Measurements from ENCODE around the gene SLU7. TPM values are rescaled to one million over a fixed set of nuclear protein-coding genes. Genes with fewer than 3 reads are reported as not detected.
A peak's percentile ranks its signal among the peaks of the same experiment; 100 is the strongest.
"Not testable (repeated sequence)": the region's sequence is repeated elsewhere in the genome, so short reads cannot be mapped to it uniquely, and the experiment has no call there.

The SLU7 gene
- total RNA-seq, 2 donors from 2014 or later, result 31.5 to 48.8 TPM

DNA sequence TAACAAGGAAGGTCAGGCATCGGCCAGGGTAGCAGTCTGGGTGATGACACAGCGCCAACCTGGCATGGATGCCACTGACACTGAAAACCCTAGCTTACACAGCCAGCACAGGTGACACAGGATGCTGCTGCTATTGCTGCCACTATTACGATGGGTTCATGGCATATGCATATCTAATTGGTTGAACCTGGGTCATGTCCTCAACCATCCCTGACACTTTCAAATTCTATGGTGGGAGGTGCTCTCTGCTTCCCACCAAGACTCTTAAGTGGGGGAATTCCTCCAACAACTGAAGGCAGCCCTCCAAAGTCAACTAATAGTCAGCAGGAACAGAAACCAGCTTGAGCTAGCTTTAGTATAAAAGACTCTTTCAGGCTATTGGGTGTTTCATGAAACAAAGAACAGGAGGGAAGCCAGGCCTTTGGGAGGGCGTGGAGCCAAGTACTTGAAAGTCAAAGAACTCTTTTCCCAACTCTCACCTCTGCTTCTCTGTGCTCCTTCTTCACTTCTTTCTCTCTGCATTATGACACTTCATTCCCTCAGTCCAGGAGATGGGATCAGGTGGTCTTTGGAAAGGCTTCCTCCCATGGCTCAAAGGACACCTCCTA is 24.0 kb upstream of the SLU7 start:
- Histone ChIP-seq H3K4me3 (no peak overlapping the region), H3K27me3 (no peaks in the 10 kb centered on the region), H3K4me1 (no peaks in the 10 kb centered on the region), H3K27ac (no peak overlapping the region), H3K9me3 (no peaks in the 10 kb centered on the region), H3K36me3 (no peaks in the 10 kb centered on the region), H3K9ac (ENCODE audit: low read depth in 2 of 2, low read length in 2 of 2) (no peak overlapping the region)
- no peak for DNase-seq
- TF ChIP-seq, protein P1, sequence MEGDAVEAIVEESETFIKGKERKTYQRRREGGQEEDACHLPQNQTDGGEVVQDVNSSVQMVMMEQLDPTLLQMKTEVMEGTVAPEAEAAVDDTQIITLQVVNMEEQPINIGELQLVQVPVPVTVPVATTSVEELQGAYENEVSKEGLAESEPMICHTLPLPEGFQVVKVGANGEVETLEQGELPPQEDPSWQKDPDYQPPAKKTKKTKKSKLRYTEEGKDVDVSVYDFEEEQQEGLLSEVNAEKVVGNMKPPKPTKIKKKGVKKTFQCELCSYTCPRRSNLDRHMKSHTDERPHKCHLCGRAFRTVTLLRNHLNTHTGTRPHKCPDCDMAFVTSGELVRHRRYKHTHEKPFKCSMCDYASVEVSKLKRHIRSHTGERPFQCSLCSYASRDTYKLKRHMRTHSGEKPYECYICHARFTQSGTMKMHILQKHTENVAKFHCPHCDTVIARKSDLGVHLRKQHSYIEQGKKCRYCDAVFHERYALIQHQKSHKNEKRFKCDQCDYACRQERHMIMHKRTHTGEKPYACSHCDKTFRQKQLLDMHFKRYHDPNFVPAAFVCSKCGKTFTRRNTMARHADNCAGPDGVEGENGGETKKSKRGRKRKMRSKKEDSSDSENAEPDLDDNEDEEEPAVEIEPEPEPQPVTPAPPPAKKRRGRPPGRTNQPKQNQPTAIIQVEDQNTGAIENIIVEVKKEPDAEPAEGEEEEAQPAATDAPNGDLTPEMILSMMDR (IDR thresholded peaks at IDR 0.05), result no peak
- intact Hi-C loops (cut with DNase I), result no loop called here

DNA sequence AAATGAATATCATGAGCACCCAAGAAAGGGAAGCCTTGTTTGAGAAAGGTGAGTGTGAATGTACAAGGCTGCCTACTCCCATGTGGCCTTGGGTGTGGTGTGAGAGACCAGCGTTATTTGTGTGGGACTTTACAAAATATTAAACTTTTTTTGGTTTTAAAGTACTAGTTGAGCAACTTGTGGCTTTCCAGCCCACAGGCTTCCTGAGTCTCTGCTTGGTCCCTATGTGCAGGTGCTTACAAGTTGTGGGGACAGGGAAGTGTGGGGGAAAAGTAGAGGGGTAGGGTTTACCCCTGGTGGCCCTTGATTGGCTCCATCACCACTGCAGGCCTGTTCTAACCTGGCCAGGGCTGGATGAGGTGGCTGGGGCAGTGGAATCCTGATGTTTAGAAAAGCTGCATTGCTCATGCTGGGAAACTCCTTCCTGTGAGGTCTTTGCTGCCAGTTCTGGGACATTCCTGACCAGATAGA is 22.5 kb upstream of the SLU7 start:
- H3K27ac ChIP-seq, result no peak overlapping the region
- H3K9ac ChIP-seq (ENCODE audit: low read depth in 2 of 2, low read length in 2 of 2), result no peak overlapping the region
- H3K27me3 ChIP-seq, result no peaks in the 10 kb centered on the region
- no peak overlapping the region for H3K4me3 ChIP-seq
- no peak for DNase-seq
- H3K4me1 ChIP-seq, result no peaks in the 10 kb centered on the region
- TF ChIP-seq, protein P1 (IDR thresholded peaks at IDR 0.05), result no peak
- no peaks in the 10 kb centered on the region for H3K36me3 ChIP-seq
- intact Hi-C loops (cut with DNase I), result no loop called here
- no peaks in the 10 kb centered on the region for H3K9me3 ChIP-seq

DNA sequence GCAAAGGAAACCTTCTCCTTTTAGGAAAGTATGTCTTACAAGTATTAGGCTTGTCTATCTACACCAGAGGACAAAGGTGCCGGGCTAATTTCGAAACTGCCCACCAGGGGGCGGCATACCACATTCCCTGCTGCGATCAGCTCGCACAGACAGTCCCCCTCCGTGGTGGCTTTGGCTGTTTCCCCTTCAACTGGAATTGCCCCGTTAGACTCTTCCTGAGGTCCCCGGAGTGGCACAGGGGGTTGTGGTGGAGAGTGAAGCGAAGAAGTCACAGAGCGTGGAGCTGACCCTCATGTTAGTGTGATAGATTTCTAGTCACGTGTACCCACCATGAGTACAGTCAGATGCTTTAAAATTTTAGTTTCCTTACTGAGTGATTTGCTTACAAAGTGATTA is 20.3 kb upstream of the SLU7 start:
- Histone ChIP-seq H3K27ac (no peak overlapping the region), H3K9ac (ENCODE audit: low read depth in 2 of 2, low read length in 2 of 2) (peak overlapping the region; percentile 61 to 65), H3K36me3 (no peaks in the 10 kb centered on the region), H3K27me3 (no peaks in the 10 kb centered on the region), H3K4me3 (peak overlapping the region; percentile 15), H3K9me3 (no peaks in the 10 kb centered on the region), H3K4me1 (no peaks in the 10 kb centered on the region)
- DNase-seq, result peak; percentile 95
- intact Hi-C loops (cut with DNase I), result loop anchor here (5.0 kb wide), 1 partner anchor 68 kb away; no protein-coding TSS in a partner anchor
- TF ChIP-seq, protein P1 (IDR thresholded peaks at IDR 0.05), result peak; percentile 94

DNA sequence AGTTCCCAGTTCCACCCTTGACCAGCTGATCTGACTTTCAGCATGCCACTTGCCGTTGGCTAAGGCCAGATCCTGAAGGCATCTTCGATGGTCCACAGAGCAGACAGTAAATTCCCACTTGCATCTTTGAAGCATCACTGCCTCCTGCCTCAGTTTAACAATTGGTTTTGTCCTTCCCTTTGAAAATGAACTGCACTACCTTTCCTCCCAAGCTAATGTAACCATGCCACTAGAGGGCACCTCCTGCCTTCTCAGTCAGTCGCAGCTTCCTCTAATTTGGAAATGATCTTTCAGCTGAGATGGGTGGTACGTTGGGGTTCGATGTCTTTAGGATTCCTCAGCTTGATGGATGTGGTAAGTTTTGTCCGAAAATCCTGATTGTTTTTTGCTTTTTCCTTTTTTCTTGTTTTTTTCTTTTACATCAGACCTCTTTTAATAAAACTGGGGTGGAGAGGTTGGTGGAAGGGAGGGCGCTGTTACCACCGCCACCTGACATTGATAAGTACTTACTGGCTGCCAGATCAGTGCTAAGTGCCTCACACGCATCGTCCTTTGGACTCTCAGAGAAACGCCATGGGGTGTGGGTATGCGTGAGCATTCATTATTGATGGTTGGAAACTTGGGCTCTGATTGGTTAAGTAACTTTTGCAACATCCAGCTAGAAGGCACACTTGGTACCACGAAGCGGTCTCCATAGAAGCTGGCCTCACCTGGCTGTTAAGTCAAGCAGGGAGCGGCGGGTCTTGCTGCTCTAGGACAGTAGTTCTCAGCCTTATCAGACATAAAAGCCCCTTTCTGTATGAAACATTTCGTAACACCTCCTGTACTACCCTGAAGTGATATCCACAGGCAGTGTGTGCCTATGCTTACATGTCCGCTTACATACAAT is 19.7 kb upstream of the SLU7 start:
- TF ChIP-seq, protein P1 (IDR thresholded peaks at IDR 0.05), result peak; percentile 46
- intact Hi-C loops (cut with DNase I), result loop anchor here (5.0 kb wide), 1 partner anchor 69 kb away; no protein-coding TSS in a partner anchor
- Histone ChIP-seq H3K4me3 (peak overlapping the region; percentile 15), H3K27ac (no peak overlapping the region), H3K9ac (ENCODE audit: low read depth in 2 of 2, low read length in 2 of 2) (peak overlapping the region; percentile 61 to 65), H3K27me3 (no peaks in the 10 kb centered on the region), H3K36me3 (no peaks in the 10 kb centered on the region), H3K4me1 (no peaks in the 10 kb centered on the region), H3K9me3 (no peaks in the 10 kb centered on the region)
- DNase-seq, result peak; percentile 65

DNA sequence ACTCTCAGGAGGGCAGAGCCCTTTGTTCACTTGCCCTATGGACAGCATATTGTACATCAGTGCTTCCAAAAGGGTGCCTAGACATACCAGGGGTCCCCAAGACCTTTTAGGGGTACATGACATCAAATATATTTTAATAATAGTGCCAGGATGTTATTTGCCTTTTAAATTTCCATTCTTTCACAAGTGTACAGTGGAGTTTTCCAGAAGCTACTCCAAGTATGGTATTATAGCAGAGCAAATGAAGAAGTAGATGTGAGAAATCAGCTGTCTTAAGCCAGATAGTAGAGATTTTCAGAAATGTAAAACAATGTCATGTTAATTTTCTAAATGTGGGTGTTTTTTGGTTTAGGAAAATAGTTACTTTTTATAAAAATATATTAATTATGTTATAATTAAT is 18.4 kb upstream of the SLU7 start:
- intact Hi-C loops (cut with DNase I), result loop anchor here (5.0 kb wide), 1 partner anchor 70 kb away; no protein-coding TSS in a partner anchor
- TF ChIP-seq, protein P1 (IDR thresholded peaks at IDR 0.05), result no peak
- H3K4me3 ChIP-seq, result no peak overlapping the region
- no peaks in the 10 kb centered on the region for H3K36me3 ChIP-seq
- no peaks in the 10 kb centered on the region for H3K4me1 ChIP-seq
- no peaks in the 10 kb centered on the region for H3K9me3 ChIP-seq
- H3K9ac ChIP-seq (ENCODE audit: low read depth in 2 of 2, low read length in 2 of 2), result no peak overlapping the region
- DNase-seq, result no peak
- no peak overlapping the region for H3K27ac ChIP-seq
- H3K27me3 ChIP-seq, result no peaks in the 10 kb centered on the region

DNA sequence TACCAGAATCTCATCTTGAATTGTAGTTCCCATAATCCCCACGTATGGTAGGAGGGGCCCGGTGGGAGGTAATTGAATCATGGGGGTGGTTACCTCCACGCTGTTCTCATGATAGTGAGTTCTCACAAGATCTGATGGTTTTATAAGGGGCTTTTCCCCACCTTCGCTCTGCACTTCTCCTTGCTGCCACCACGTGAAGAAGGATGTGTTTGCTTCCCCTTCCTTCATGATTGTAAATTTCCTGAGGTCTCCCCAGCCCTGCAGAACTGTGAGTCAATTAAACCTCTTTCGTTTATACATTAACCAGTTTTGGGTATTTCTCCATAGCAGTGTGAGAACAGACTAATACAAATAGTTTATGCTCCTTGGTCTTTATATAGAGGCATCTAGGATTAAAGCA is 17.8 kb upstream of the SLU7 start:
- not testable (repeated sequence) for H3K4me3 ChIP-seq; H3K4me1 ChIP-seq; H3K27ac ChIP-seq; H3K27me3 ChIP-seq; H3K9ac ChIP-seq (ENCODE audit: low read depth in 2 of 2, low read length in 2 of 2); DNase-seq; H3K9me3 ChIP-seq; H3K36me3 ChIP-seq
- intact Hi-C loops (cut with DNase I), result loop anchor here (5.0 kb wide), 1 partner anchor 71 kb away; no protein-coding TSS in a partner anchor
